Common myeloid progenitor, CD34-positive (primary cell): Measurements from ENCODE around the gene TNFAIP6.

Experiments used
- CTCF ChIA-PET: fragments of 350-600 bp; sonication (Branson Sonifier 250); formaldehyde crosslinking; loops from one replicate; lab custom pipeline; 2021; ENCODE audit warnings: antibody characterized with exemption; lab: Charles Lee
- POLR2A ChIA-PET: fragments of 350-600 bp; sonication (Branson Sonifier 250); formaldehyde crosslinking; loops from one replicate; lab custom pipeline; 2021; ENCODE audit warnings: antibody characterized with exemption; lab: Charles Lee
- DNase-seq, 3 donors: peaks; one replicate each; pipeline versions ENCODE4 v3.0.0 to v3.0.0-alpha.2; 2013
- H3K27ac ChIP-seq, 2 experiments: 1 replicate in 1 of 2; 2 replicates in 1 of 2; pipeline ENCODE4 v1.7.0; 2013; ENCODE audit warnings: inconsistent platforms in 2 of 2, low read length in 2 of 2, mild to moderate bottlenecking in 2 of 2, low read depth in 1 of 2, moderate library complexity in 1 of 2; ENCODE audit not compliant: severe bottlenecking in 2 of 2, insufficient read depth in 1 of 2, poor library complexity in 1 of 2
- H3K27me3 ChIP-seq, 5 experiments: replicated peaks in 2 of 5; 1 replicate in 3 of 5; 2 replicates in 2 of 5; pipeline versions ENCODE4 v1.6.1 to v1.7.0; 2013; ENCODE audit warnings: low read length in 4 of 5, mild to moderate bottlenecking in 2 of 5, moderate library complexity in 2 of 5, inconsistent platforms in 1 of 5; ENCODE audit not compliant: insufficient read depth in 5 of 5, control insufficient read depth in 4 of 5
- H3K36me3 ChIP-seq, 4 experiments: 1 replicate in 2 of 4; 2 replicates in 2 of 4; pipeline versions ENCODE4 v1.6.1 to v1.7.0; 2013; ENCODE audit warnings: low read length in 3 of 4, control low read depth in 1 of 4, mild to moderate bottlenecking in 1 of 4; ENCODE audit not compliant: control insufficient read depth in 4 of 4, insufficient read depth in 4 of 4
- H3K4me1 ChIP-seq, 4 experiments: 1 replicate in 3 of 4; 2 replicates in 1 of 4; pipeline versions ENCODE4 v1.6.1 to v1.7.1; 2013; ENCODE audit warnings: low read length in 3 of 4, mild to moderate bottlenecking in 3 of 4, control low read depth in 1 of 4, inconsistent platforms in 1 of 4, moderate library complexity in 1 of 4; ENCODE audit not compliant: control insufficient read depth in 4 of 4, insufficient read depth in 4 of 4; ENCODE audit errors: control extremely low read depth in 1 of 4
- H3K4me3 ChIP-seq, 7 experiments: 1 replicate in 4 of 7; 2 replicates in 3 of 7; pipeline versions ENCODE4 v1.5.1 to v1.7.0; 2013; ENCODE audit warnings: mild to moderate bottlenecking in 7 of 7, low read length in 6 of 7, moderate library complexity in 6 of 7, inconsistent platforms in 2 of 7, low read depth in 2 of 7, control low read depth in 1 of 7; ENCODE audit not compliant: insufficient read depth in 4 of 7, control insufficient read depth in 1 of 7; ENCODE audit errors: extremely low read depth in 1 of 7
- H3K9me3 ChIP-seq, 5 experiments: 1 replicate in 4 of 5; 2 replicates in 1 of 5; pipeline versions ENCODE4 v1.6.1 to v1.7.1; 2013; ENCODE audit warnings: low read length in 4 of 5, mild to moderate bottlenecking in 2 of 5, inconsistent platforms in 1 of 5, low read depth in 1 of 5, moderate library complexity in 1 of 5; ENCODE audit not compliant: control insufficient read depth in 4 of 5, insufficient read depth in 2 of 5; ENCODE audit errors: control extremely low read depth in 1 of 5
- WGBS: methylation state at CpG from one replicate; pipeline ENCODE4 v1.1.5; 2013; ENCODE audit not compliant: insufficient coverage; 5-methylcytosine and 5-hydroxymethylcytosine counted together

The TNFAIP6 gene

DNA sequence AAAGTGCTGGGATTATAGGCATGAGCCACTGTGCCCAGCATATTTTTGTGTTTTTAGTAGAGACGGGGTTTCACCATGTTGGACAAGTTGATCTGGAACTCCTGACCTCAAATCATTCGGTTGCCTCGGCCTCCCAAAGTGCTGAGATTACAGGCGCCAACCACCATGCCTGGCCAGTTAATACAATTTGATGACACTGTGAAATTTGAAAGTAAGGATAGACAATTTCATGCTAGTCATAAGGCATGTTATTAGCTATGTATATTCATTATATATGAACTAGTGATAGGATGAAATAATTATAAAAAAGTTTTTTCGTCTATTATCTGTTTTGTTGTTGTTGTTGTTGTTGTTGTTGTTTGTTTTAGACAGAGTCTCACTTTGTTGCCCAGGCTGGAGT is 43.8 kb downstream of the TNFAIP6 start:
- no peaks in the 10 kb centered on the region for H3K4me1 ChIP-seq
- no peaks in the 10 kb centered on the region for H3K27me3 ChIP-seq
- no peak for DNase-seq
- WGBS, result 96% methylated on average over 4 of the region's 5 CpGs
- no peak overlapping the region for H3K27ac ChIP-seq
- no peaks in the 10 kb centered on the region for H3K9me3 ChIP-seq
- ChIA-PET CTCF (interaction anchor here (0.8 kb wide), 1 partner anchor 124 kb away, joined by 3 read pairs; no protein-coding TSS in a partner anchor), POLR2A (no interaction called here)
- H3K4me3 ChIP-seq, result no peak overlapping the region
- H3K36me3 ChIP-seq, result no peaks in the 10 kb centered on the region

DNA sequence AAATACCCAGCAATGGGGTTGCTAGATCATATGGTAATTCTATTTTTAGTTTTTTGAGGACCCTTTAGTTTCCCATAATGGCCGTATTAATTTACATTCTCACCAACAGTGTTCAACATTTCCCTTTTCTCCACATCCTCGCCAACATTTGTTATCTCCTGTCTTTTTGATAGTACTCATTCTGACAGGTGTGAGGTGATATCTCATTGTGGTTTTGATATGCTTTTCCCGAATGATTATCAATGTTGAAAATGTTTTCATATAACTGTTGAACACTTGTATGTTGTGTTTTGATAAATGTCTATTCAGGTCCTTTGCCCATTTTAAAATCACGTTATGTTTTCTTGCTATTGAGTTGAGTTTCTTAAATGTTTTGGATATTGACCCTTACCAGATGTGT is 46.5 kb downstream of the TNFAIP6 start:
- no peaks in the 10 kb centered on the region for H3K9me3 ChIP-seq
- peak in 1 of 3 donors; percentile 12 for DNase-seq
- H3K36me3 ChIP-seq, result no peaks in the 10 kb centered on the region
- POLR2A ChIA-PET, result no interaction called here
- 86% methylated on average over 2 of the region's 4 CpGs for WGBS
- no peaks in the 10 kb centered on the region for H3K4me1 ChIP-seq
- H3K4me3 ChIP-seq, result no peak overlapping the region
- CTCF ChIA-PET, result interaction anchor here (1.2 kb wide), 1 partner anchor 16 kb away, joined by 3 read pairs; no protein-coding TSS in a partner anchor
- no peaks in the 10 kb centered on the region for H3K27me3 ChIP-seq
- no peak overlapping the region for H3K27ac ChIP-seq

DNA sequence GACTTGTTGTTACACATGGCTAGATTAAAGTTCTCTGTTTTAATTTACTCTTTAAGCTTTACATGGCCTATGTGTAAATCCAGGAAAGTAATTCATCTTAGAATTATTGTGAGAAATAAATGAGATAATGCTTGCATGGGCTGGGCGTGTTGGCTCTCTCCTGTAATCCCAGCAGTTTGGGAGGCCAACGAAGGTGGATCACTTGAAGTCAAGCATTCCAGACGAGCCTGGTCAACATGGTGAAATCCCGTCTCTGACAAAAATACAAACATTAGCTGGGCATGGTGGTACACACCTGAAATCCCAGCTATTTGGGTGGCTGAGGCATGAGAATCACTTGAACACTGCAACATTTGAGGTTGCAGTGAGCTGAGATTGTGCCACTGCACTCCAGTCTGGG is 48.0 kb downstream of the TNFAIP6 start:
- Histone ChIP-seq H3K27ac (no peak overlapping the region), H3K36me3 (no peaks in the 10 kb centered on the region), H3K27me3 (no peaks in the 10 kb centered on the region), H3K4me1 (peaks cover 0 to 4% (median 0%) of the 10 kb centered on the region in 4 experiments), H3K4me3 (no peak overlapping the region), H3K9me3 (no peaks in the 10 kb centered on the region)
- 94% methylated on average over 4 of the region's 4 CpGs for WGBS
- CTCF ChIA-PET, result no interaction called here
- no peak for DNase-seq
- POLR2A ChIA-PET, result no interaction called here

- POLR2A ChIA-PET, result no interaction called here
- CTCF ChIA-PET, result no interaction called here
These were observed 49.9 kb downstream of the TNFAIP6 start for GRCh38 chr2:151407281-151407680.

GRCh38 chr2:151408788-151409600 is 51.6 kb downstream of the TNFAIP6 start:
- 94% methylated on average over 14 of the region's 25 CpGs for WGBS
- Histone ChIP-seq H3K9me3 (no peaks in the 10 kb centered on the region), H3K4me1 (peaks cover 0 to 16% (median 9%) of the 10 kb centered on the region in 4 experiments), H3K27ac (peak overlapping the region in 1 of 2 experiments; percentile 90), H3K27me3 (no peaks in the 10 kb centered on the region), H3K4me3 (peak overlapping the region in 6 of 7 experiments; percentile 90 to 99 (median 94)), H3K36me3 (peaks cover 4 to 24% (median 12%) of the 10 kb centered on the region in 4 experiments)
- CTCF ChIA-PET, result interaction anchor here (0.8 to 2.0 kb wide), 6 partner anchors 19 to 119 kb away, joined by 3 to 5 read pairs (median 3); partner anchors contain the start of gene NMI
- POLR2A ChIA-PET, result interaction anchor here (0.6 to 1.6 kb wide), 2 partner anchors 119 to 148 kb away, joined by 4 to 8 read pairs; partner anchors contain the start of gene NMI
- peak in 1 of 3 donors; percentile 10 for DNase-seq

More at GRCh38 chr2:151407281-151407680, 49.9 kb downstream of the TNFAIP6 start:
- Histone ChIP-seq H3K4me3 (no peak overlapping the region), H3K27me3 (no peaks in the 10 kb centered on the region), H3K4me1 (peaks cover 0 to 16% (median 9%) of the 10 kb centered on the region in 4 experiments), H3K36me3 (peaks cover 0 to 8% (median under 1%) of the 10 kb centered on the region in 4 experiments), H3K9me3 (no peaks in the 10 kb centered on the region), H3K27ac (no peak overlapping the region)
- DNase-seq, result no peak

- peak; percentile 80 to 87 (median 86) for DNase-seq
- POLR2A ChIA-PET, result interaction anchor here (0.6 to 1.6 kb wide), 2 partner anchors 120 to 436 kb away, joined by 3 to 8 read pairs; partner anchors contain the start of gene NMI
- CTCF ChIA-PET, result interaction anchor here (0.6 to 2.0 kb wide), 6 partner anchors 20 to 1818 kb away, joined by 3 to 5 read pairs (median 3); partner anchors contain the start of gene NMI
These were observed 52.5 kb downstream of the TNFAIP6 start, which contains the start of gene RIF1 for GRCh38 chr2:151409601-151410484. TSS of gene RIF1 (plus strand) at chr2:151409902. CDS start at chr2:151410424, 522 bp downstream.

More at GRCh38 chr2:151409601-151410484, 52.5 kb downstream of the TNFAIP6 start, which contains the start of gene RIF1:
- Histone ChIP-seq H3K27ac (peak within 1 kb of the TSS; percentile 72 to 90), H3K36me3 (peaks cover 7 to 31% (median 16%) of the 10 kb centered on the region in 4 experiments), H3K27me3 (no peaks in the 10 kb centered on the region), H3K9me3 (no peaks in the 10 kb centered on the region), H3K4me3 (peak within 1 kb of the TSS; percentile 90 to 99 (median 93)), H3K4me1 (peaks cover 0 to 16% (median 9%) of the 10 kb centered on the region in 4 experiments)
- 2% methylated on average over 39 of the region's 65 CpGs for WGBS
